ENCODE measurements around the gene BCL11B. TPM values are rescaled to one million over a fixed set of nuclear protein-coding genes. Genes with fewer than 3 reads are reported as not detected.

The BCL11B gene
- total and polyA plus RNA-seq, 4 donors = 0.04 to 0.42 (median 0.16) TPM

- no peaks in the 10 kb centered on the region for H3K27me3 ChIP-seq (ENCODE audit: control insufficient read depth in 4 of 4, insufficient read depth in 4 of 4, low read length in 3 of 4)
- H3K36me3 ChIP-seq (ENCODE audit: control insufficient read depth in 4 of 4, insufficient read depth in 3 of 4, low read depth in 1 of 4, low read length in 3 of 4) = no peaks in the 10 kb centered on the region
- TF ChIP-seq REST (IDR thresholded peaks at IDR 0.05) (no peak), HNF4A (conservative IDR thresholded peaks at IDR 0.05) (no peak)
- no peak overlapping the region for H3K4me3 ChIP-seq (ENCODE audit: low read depth in 1 of 3, low read length in 3 of 3)
- H3K9me3 ChIP-seq (ENCODE audit: control insufficient read depth in 4 of 4, low read length in 3 of 4) = no peaks in the 10 kb centered on the region
- no peak for DNase-seq (ENCODE audit: low spot score)
- H3K4me1 ChIP-seq (ENCODE audit: control insufficient read depth in 4 of 4, insufficient read depth in 4 of 4, low read length in 3 of 4) = peaks cover 0 to 9% (median 3%) of the 10 kb centered on the region in 4 donors
- H3K27ac ChIP-seq (ENCODE audit: low read depth in 1 of 2, low read length in 2 of 2) = no peak overlapping the region
- H3K9ac ChIP-seq (ENCODE audit: low read depth in 1 of 2, low read length in 2 of 2) = no peak overlapping the region
- WGBS = 82% methylated on average over 4 of the region's 4 CpGs
Observed at GRCh38 chr14:99158150-99158549, 113.8 kb downstream of the BCL11B start.

GRCh38 chr14:99157676-99158075 lies 114.3 kb downstream of the BCL11B start:
- peaks cover 0 to 9% (median 3%) of the 10 kb centered on the region in 4 donors for H3K4me1 ChIP-seq (ENCODE audit: control insufficient read depth in 4 of 4, insufficient read depth in 4 of 4, low read length in 3 of 4)
- H3K4me3 ChIP-seq (ENCODE audit: low read depth in 1 of 3, low read length in 3 of 3) = no peak overlapping the region
- H3K36me3 ChIP-seq (ENCODE audit: control insufficient read depth in 4 of 4, insufficient read depth in 3 of 4, low read depth in 1 of 4, low read length in 3 of 4) = no peaks in the 10 kb centered on the region
- TF ChIP-seq EGR1 (IDR thresholded peaks at IDR 0.05; ENCODE audit: low read depth in 2 of 2) (no peak), NR2F2 (IDR thresholded peaks at IDR 0.05) (no peak), JUND (IDR thresholded peaks at IDR 0.05) (no peak), RAD21 (IDR thresholded peaks at IDR 0.05) (no peak), SP1 (IDR thresholded peaks at IDR 0.05) (no peak), FOXA1 (IDR thresholded peaks at IDR 0.05) (no peak), ZBTB33 (IDR thresholded peaks at IDR 0.05) (no peak), REST (IDR thresholded peaks at IDR 0.05) (no peak), CTCF (IDR thresholded peaks at IDR 0.05; ENCODE audit: low read depth, low read length, missing input control) (no peak), TAF1 (conservative IDR thresholded peaks at IDR 0.05) (no peak), RXRA (IDR thresholded peaks at IDR 0.05) (no peak), GABPA (IDR thresholded peaks at IDR 0.05 in 1 of 2, conservative IDR thresholded peaks at IDR 0.05 in 1 of 2) (no peak), HNF4A (conservative IDR thresholded peaks at IDR 0.05) (no peak), ATF3 (IDR thresholded peaks at IDR 0.05) (no peak), YY1 (IDR thresholded peaks at IDR 0.05) (no peak), MAX (IDR thresholded peaks at IDR 0.05) (no peak), FOXA2 (IDR thresholded peaks at IDR 0.05) (no peak), HNF4G (IDR thresholded peaks at IDR 0.05) (no peak)
- DNase-seq (ENCODE audit: low spot score) = no peak
- no peak overlapping the region for H3K27ac ChIP-seq (ENCODE audit: low read depth in 1 of 2, low read length in 2 of 2)
- no peak overlapping the region for H3K9ac ChIP-seq (ENCODE audit: low read depth in 1 of 2, low read length in 2 of 2)
- 97% methylated on average over 8 of the region's 8 CpGs for whole genome bisulfite sequencing
- no peaks in the 10 kb centered on the region for H3K27me3 ChIP-seq (ENCODE audit: control insufficient read depth in 4 of 4, insufficient read depth in 4 of 4, low read length in 3 of 4)
- no peaks in the 10 kb centered on the region for H3K9me3 ChIP-seq (ENCODE audit: control insufficient read depth in 4 of 4, low read length in 3 of 4)

Data from liver (tissue), 9 donors.